Measurements from ENCODE around the gene ANKRD24.

The ANKRD24 gene

DNA sequence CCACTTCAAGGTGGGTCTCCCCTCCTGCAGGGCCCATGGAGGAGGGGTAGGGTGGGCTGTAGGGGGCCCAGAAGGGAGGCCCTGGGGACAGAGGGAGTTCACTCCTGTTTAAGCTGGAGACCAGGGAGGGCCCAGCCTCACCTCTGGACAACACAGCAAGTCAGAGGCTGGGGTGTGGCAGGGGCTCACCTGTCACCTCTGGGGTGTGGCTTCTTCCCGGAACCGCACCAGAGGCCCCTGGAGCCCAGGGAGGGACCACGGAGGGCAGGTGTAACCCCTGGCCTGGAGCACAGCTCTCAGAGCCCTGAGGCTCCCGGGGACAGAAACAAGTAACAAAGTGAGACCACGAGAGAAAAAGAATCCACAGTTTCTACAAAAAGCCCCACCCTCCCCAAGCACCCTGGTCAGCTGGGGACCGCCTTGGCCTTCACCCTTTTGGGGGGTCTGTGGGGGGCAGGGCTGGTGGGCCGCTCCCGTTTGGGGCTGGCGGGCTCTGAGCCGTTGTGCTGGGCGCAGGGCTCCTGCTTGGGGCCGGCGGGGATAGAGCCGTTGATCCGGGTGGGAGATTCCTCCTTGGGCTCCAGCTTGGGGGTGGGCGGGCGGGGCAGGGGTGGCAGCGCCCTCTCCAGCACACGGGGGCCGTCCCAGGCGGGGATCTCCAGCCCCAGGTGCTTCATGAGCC, 8.1 kb upstream of the ANKRD24 start:
- peaks cover 9% of the 10 kb centered on the region for H3K4me1 ChIP-seq (ENCODE audit: control insufficient read depth, insufficient read depth, low read depth, low read length)
- H2BK15ac ChIP-seq (ENCODE audit: low read depth, poor library complexity, severe bottlenecking), result no peak overlapping the region
- no peaks in the 10 kb centered on the region for H3K9me3 ChIP-seq (ENCODE audit: control insufficient read depth, low read length)
- peaks cover 3% of the 10 kb centered on the region for H3K79me1 ChIP-seq (replicated peaks; ENCODE audit: low read length, poor library complexity, severe bottlenecking)
- WGBS, result 79% methylated on average over 20 of the region's 21 CpGs
- no peak overlapping the region for H2BK5ac ChIP-seq (ENCODE audit: low read depth, low read length, poor library complexity, severe bottlenecking)
- no peak overlapping the region for H3K14ac ChIP-seq (ENCODE audit: low read length in 2 of 2)
- H2BK120ac ChIP-seq (ENCODE audit: low read depth, low read length), result no peak overlapping the region
- H2BK12ac ChIP-seq (ENCODE audit: low read length in 2 of 2), result no peak overlapping the region
- H2AFZ ChIP-seq (ENCODE audit: low read depth, low read length), result no peak overlapping the region
- H3K23ac ChIP-seq (ENCODE audit: low read length in 2 of 2), result no peak overlapping the region
- no peak overlapping the region for H3K27ac ChIP-seq (ENCODE audit: low read length, poor library complexity, severe bottlenecking)
- peaks cover 25 to 28% of the 10 kb centered on the region in 2 experiments for H3K27me3 ChIP-seq (ENCODE audit: control insufficient read depth in 1 of 2, insufficient read depth in 1 of 2, low read length in 2 of 2)
- H3K9ac ChIP-seq (ENCODE audit: low read length), result no peak overlapping the region
- no peak overlapping the region for H3K4me2 ChIP-seq (ENCODE audit: low read length, poor library complexity, severe bottlenecking)
- no peak overlapping the region for H3K18ac ChIP-seq (ENCODE audit: low read depth in 1 of 2, low read length in 2 of 2)
- H3K4me3 ChIP-seq (ENCODE audit: insufficient read depth in 1 of 2, low read depth in 1 of 2, low read length in 2 of 2), result no peak overlapping the region
- H2AK5ac ChIP-seq (ENCODE audit: low read length, severe bottlenecking), result no peak overlapping the region
- peaks cover 30 to 46% of the 10 kb centered on the region in 2 experiments for H3K36me3 ChIP-seq (ENCODE audit: control insufficient read depth in 1 of 2, insufficient read depth in 2 of 2, low read depth in 1 of 2, low read length in 2 of 2)
- no peak overlapping the region for H3K4ac ChIP-seq (ENCODE audit: low read depth in 1 of 2, low read length in 2 of 2)
- no peak overlapping the region for H4K8ac ChIP-seq (ENCODE audit: low read length)
- no peak for DNase-seq
- H4K91ac ChIP-seq (ENCODE audit: low read length), result no peak overlapping the region

DNA sequence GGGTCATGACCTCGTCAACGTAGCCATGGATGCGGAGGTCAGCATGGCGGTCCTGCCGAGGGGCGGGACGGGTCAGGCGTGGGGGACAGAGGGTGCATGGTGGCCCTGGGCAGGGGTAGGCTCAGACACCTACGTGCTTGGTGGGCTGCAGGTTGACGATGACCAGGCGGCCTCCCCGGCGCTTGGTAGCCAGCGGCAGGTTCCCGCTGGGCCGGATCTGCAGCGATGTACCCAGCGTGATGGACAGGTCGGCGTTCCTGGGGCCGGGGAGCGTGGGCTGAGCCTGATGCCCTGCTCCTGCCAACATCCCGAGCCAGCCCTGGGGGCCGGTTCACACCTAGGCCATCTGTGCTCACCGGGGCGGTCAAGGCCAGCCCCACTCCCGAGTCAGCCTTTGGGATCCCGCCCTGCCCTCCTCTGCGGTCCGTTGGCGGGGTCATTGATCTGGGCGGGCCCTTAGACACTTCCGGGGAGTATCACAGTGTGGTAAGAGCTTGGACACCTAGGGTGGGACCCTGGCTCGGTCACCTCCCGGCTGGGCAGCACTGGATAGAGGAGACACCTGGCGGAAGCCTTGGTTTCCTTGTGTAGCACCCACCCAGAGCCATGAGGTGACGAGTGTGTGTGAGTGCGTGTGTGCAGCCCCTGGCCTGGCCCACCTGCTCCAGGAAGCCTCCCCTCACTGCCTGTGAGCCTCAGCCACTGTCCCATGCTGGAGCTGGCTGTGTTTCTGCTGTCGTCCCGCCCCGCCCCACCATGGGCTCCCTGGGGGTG, 7.4 kb upstream of the ANKRD24 start:
- H2AK5ac ChIP-seq (ENCODE audit: low read length, severe bottlenecking), result no peak overlapping the region
- no peak overlapping the region for H2BK15ac ChIP-seq (ENCODE audit: low read depth, poor library complexity, severe bottlenecking)
- H4K91ac ChIP-seq (ENCODE audit: low read length), result no peak overlapping the region
- no peak overlapping the region for H3K18ac ChIP-seq (ENCODE audit: low read depth in 1 of 2, low read length in 2 of 2)
- H2BK120ac ChIP-seq (ENCODE audit: low read depth, low read length), result no peak overlapping the region
- no peak overlapping the region for H3K23ac ChIP-seq (ENCODE audit: low read length in 2 of 2)
- H3K4me2 ChIP-seq (ENCODE audit: low read length, poor library complexity, severe bottlenecking), result no peak overlapping the region
- no peak overlapping the region for H2AFZ ChIP-seq (ENCODE audit: low read depth, low read length)
- peaks cover 7% of the 10 kb centered on the region for H3K79me1 ChIP-seq (replicated peaks; ENCODE audit: low read length, poor library complexity, severe bottlenecking)
- no peak overlapping the region for H3K9ac ChIP-seq (ENCODE audit: low read length)
- no peaks in the 10 kb centered on the region for H3K9me3 ChIP-seq (ENCODE audit: control insufficient read depth, low read length)
- H3K4ac ChIP-seq (ENCODE audit: low read depth in 1 of 2, low read length in 2 of 2), result no peak overlapping the region
- H2BK12ac ChIP-seq (ENCODE audit: low read length in 2 of 2), result no peak overlapping the region
- H3K4me3 ChIP-seq (ENCODE audit: insufficient read depth in 1 of 2, low read depth in 1 of 2, low read length in 2 of 2), result peak overlapping the region in 1 of 2 experiments; percentile 20
- H3K27ac ChIP-seq (ENCODE audit: low read length, poor library complexity, severe bottlenecking), result no peak overlapping the region
- H3K36me3 ChIP-seq (ENCODE audit: control insufficient read depth in 1 of 2, insufficient read depth in 2 of 2, low read depth in 1 of 2, low read length in 2 of 2), result peaks cover 37 to 53% of the 10 kb centered on the region in 2 experiments
- no peak overlapping the region for H4K8ac ChIP-seq (ENCODE audit: low read length)
- no peak overlapping the region for H2BK5ac ChIP-seq (ENCODE audit: low read depth, low read length, poor library complexity, severe bottlenecking)
- no peak for DNase-seq
- 95% methylated on average over 41 of the region's 41 CpGs for WGBS
- H3K4me1 ChIP-seq (ENCODE audit: control insufficient read depth, insufficient read depth, low read depth, low read length), result peaks cover 9% of the 10 kb centered on the region
- H3K27me3 ChIP-seq (ENCODE audit: control insufficient read depth in 1 of 2, insufficient read depth in 1 of 2, low read length in 2 of 2), result peaks cover 25 to 28% of the 10 kb centered on the region in 2 experiments
- no peak overlapping the region for H3K14ac ChIP-seq (ENCODE audit: low read length in 2 of 2)

DNA sequence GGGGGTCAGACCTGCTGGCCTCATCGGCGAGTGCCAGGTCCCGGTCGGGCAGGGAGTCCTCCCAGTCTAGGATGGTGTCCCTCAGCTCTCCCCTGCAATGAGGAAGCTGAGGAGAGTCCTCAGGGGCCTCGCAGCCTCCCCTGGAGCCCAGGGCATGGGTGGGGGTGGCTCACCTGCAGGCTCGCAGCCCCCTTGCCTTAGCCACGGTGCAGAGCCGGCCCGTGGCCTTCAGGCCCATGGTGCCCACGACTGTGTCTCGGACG, 6.9 kb upstream of the ANKRD24 start:
- Histone ChIP-seq H3K14ac (ENCODE audit: low read length in 2 of 2) (no peak overlapping the region), H3K4me1 (ENCODE audit: control insufficient read depth, insufficient read depth, low read depth, low read length) (peaks cover 11% of the 10 kb centered on the region), H3K9ac (ENCODE audit: low read length) (no peak overlapping the region), H3K18ac (ENCODE audit: low read depth in 1 of 2, low read length in 2 of 2) (no peak overlapping the region), H2BK120ac (ENCODE audit: low read depth, low read length) (no peak overlapping the region), H2BK5ac (ENCODE audit: low read depth, low read length, poor library complexity, severe bottlenecking) (no peak overlapping the region), H3K9me3 (ENCODE audit: control insufficient read depth, low read length) (no peaks in the 10 kb centered on the region), H3K23ac (ENCODE audit: low read length in 2 of 2) (no peak overlapping the region), H2AK5ac (ENCODE audit: low read length, severe bottlenecking) (no peak overlapping the region), H4K91ac (ENCODE audit: low read length) (no peak overlapping the region), H2BK15ac (ENCODE audit: low read depth, poor library complexity, severe bottlenecking) (no peak overlapping the region), H3K36me3 (ENCODE audit: control insufficient read depth in 1 of 2, insufficient read depth in 2 of 2, low read depth in 1 of 2, low read length in 2 of 2) (peaks cover 42 to 58% of the 10 kb centered on the region in 2 experiments), H3K4ac (ENCODE audit: low read depth in 1 of 2, low read length in 2 of 2) (no peak overlapping the region), H2BK12ac (ENCODE audit: low read length in 2 of 2) (no peak overlapping the region), H4K8ac (ENCODE audit: low read length) (no peak overlapping the region), H3K27me3 (ENCODE audit: control insufficient read depth in 1 of 2, insufficient read depth in 1 of 2, low read length in 2 of 2) (peaks cover 25 to 28% of the 10 kb centered on the region in 2 experiments), H3K27ac (ENCODE audit: low read length, poor library complexity, severe bottlenecking) (no peak overlapping the region), H3K4me3 (ENCODE audit: insufficient read depth in 1 of 2, low read depth in 1 of 2, low read length in 2 of 2) (no peak overlapping the region), H3K79me1 (replicated peaks; ENCODE audit: low read length, poor library complexity, severe bottlenecking) (peaks cover 10% of the 10 kb centered on the region), H3K4me2 (ENCODE audit: low read length, poor library complexity, severe bottlenecking) (no peak overlapping the region), H2AFZ (ENCODE audit: low read depth, low read length) (no peak overlapping the region)
- 94% methylated on average over 12 of the region's 12 CpGs for WGBS
- no peak for DNase-seq

DNA sequence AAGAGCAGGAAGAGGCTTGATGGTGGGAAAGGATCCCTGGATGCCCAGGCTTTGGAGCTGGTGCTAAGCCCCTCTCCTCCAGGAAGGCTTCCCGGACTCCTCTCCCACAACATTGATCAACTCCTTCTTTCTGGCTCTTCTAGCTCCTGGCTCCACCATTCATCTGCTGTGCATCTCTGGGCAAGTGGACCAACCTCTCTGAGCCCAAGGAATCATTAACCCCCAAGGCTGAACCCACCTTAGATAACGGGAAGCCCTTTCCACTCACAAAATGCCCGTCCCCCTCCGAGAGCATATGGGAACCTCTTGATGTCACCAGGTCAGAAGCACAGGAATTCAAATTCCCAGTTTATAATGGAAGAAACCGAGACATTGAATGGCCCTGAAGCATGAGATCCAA, 5.3 kb upstream of the ANKRD24 start:
- H2AFZ ChIP-seq (ENCODE audit: low read depth, low read length), result no peak overlapping the region
- WGBS, result 99% methylated on average over 4 of the region's 5 CpGs
- no peak overlapping the region for H2BK12ac ChIP-seq (ENCODE audit: low read length in 2 of 2)
- no peak overlapping the region for H3K18ac ChIP-seq (ENCODE audit: low read depth in 1 of 2, low read length in 2 of 2)
- H3K4me3 ChIP-seq (ENCODE audit: insufficient read depth in 1 of 2, low read depth in 1 of 2, low read length in 2 of 2), result no peak overlapping the region
- no peaks in the 10 kb centered on the region for H3K9me3 ChIP-seq (ENCODE audit: control insufficient read depth, low read length)
- no peak overlapping the region for H2AK5ac ChIP-seq (ENCODE audit: low read length, severe bottlenecking)
- no peak overlapping the region for H3K14ac ChIP-seq (ENCODE audit: low read length in 2 of 2)
- peaks cover 44 to 63% of the 10 kb centered on the region in 2 experiments for H3K36me3 ChIP-seq (ENCODE audit: control insufficient read depth in 1 of 2, insufficient read depth in 2 of 2, low read depth in 1 of 2, low read length in 2 of 2)
- peaks cover 20% of the 10 kb centered on the region for H3K79me1 ChIP-seq (replicated peaks; ENCODE audit: low read length, poor library complexity, severe bottlenecking)
- H3K27me3 ChIP-seq (ENCODE audit: control insufficient read depth in 1 of 2, insufficient read depth in 1 of 2, low read length in 2 of 2), result peaks cover 12 to 15% of the 10 kb centered on the region in 2 experiments
- no peak overlapping the region for H3K27ac ChIP-seq (ENCODE audit: low read length, poor library complexity, severe bottlenecking)
- no peak overlapping the region for H2BK15ac ChIP-seq (ENCODE audit: low read depth, poor library complexity, severe bottlenecking)
- H4K8ac ChIP-seq (ENCODE audit: low read length), result no peak overlapping the region
- H3K9ac ChIP-seq (ENCODE audit: low read length), result no peak overlapping the region
- no peak overlapping the region for H2BK120ac ChIP-seq (ENCODE audit: low read depth, low read length)
- no peak overlapping the region for H2BK5ac ChIP-seq (ENCODE audit: low read depth, low read length, poor library complexity, severe bottlenecking)
- H3K4ac ChIP-seq (ENCODE audit: low read depth in 1 of 2, low read length in 2 of 2), result no peak overlapping the region
- H4K91ac ChIP-seq (ENCODE audit: low read length), result no peak overlapping the region
- no peak overlapping the region for H3K23ac ChIP-seq (ENCODE audit: low read length in 2 of 2)
- H3K4me2 ChIP-seq (ENCODE audit: low read length, poor library complexity, severe bottlenecking), result no peak overlapping the region
- DNase-seq, result no peak
- H3K4me1 ChIP-seq (ENCODE audit: control insufficient read depth, insufficient read depth, low read depth, low read length), result peaks cover 20% of the 10 kb centered on the region

Measured in mesenchymal stem cell (in vitro differentiated cells and primary cell).